Measurements from ENCODE around the gene SPEG.

- TF ChIP-seq POLR2AphosphoS5 (IDR thresholded peaks at IDR 0.05) (no peak), CTCF (IDR thresholded peaks at IDR 0.05 in 8 of 11, conservative IDR thresholded peaks at IDR 0.05 in 3 of 11) (no peak)
Observed at GRCh38 chr2:219419331-219420197, 15.1 kb upstream of the SPEG start.
